HepG2 (cell line): ENCODE measurements around the gene NCOA3. TPM values are rescaled to one million over a fixed set of nuclear protein-coding genes. Genes with fewer than 3 reads are reported as not detected.

Experiments
- AHDC1 ChIP-seq: sonication (generic); formaldehyde crosslinking; IDR thresholded peaks from 2 replicates; pipeline ENCODE4 v1.5.1; 2020; ENCODE audit warnings: mild to moderate bottlenecking, missing genetic modification reagents, borderline replicate concordance
- ATF7-NPFF ChIP-seq: sonication (generic); formaldehyde crosslinking; IDR thresholded peaks from 2 replicates; pipeline ENCODE4 v1.8.1; 2023; ENCODE audit warnings: mild to moderate bottlenecking, low read depth, missing genetic modification reagents, moderate library complexity
- ETV5 ChIP-seq: IDR thresholded peaks from 2 replicates; pipeline ENCODE4 v1.6.1; 2018; ENCODE audit warnings: missing biosample characterization, missing genetic modification reagents, inconsistent platforms, borderline replicate concordance
- FOXC1 ChIP-seq: sonication (generic); formaldehyde crosslinking; IDR thresholded peaks from 2 replicates; pipeline ENCODE4 v1.8.0; 2022; ENCODE audit warnings: mild to moderate bottlenecking, missing genetic modification reagents, borderline replicate concordance
- GTF3A ChIP-seq: sonication (generic); formaldehyde crosslinking; conservative IDR thresholded peaks from 2 replicates; pipeline ENCODE4 v1.4.0; 2020; ENCODE audit warnings: mild to moderate bottlenecking, missing genetic modification reagents
- KAT7 ChIP-seq: IDR thresholded peaks from 2 replicates; pipeline ENCODE4 v1.6.1; 2018; ENCODE audit warnings: borderline replicate concordance, missing compliant biosample characterization
- KDM1A ChIP-seq: IDR thresholded peaks from 2 replicates; pipeline ENCODE4 v1.6.1; 2016; ENCODE audit warnings: missing compliant biosample characterization
- NFRKB ChIP-seq: fragments of 450-650 bp; IDR thresholded peaks from 2 replicates; pipeline ENCODE4 v1.6.1; 2017
- NFYC ChIP-seq: IDR thresholded peaks from 2 replicates; pipeline ENCODE4 v1.6.1; 2016; ENCODE audit warnings: missing genetic modification reagents, missing compliant biosample characterization
- RNF2 ChIP-seq: fragments of 450-650 bp; conservative IDR thresholded peaks from 2 replicates; pipeline ENCODE4 v1.6.1; 2016; ENCODE audit warnings: low read depth
- SALL1 ChIP-seq: sonication (generic); formaldehyde crosslinking; IDR thresholded peaks from 2 replicates; pipeline ENCODE4 v1.8.0; 2022; ENCODE audit warnings: mild to moderate bottlenecking, missing genetic modification reagents
- SCMH1 ChIP-seq: sonication (generic); formaldehyde crosslinking; IDR thresholded peaks from 2 replicates; pipeline ENCODE4 v1.9.0; 2021; ENCODE audit warnings: missing genetic modification reagents, mild to moderate bottlenecking, borderline replicate concordance
- THAP7 ChIP-seq: sonication (generic); formaldehyde crosslinking; IDR thresholded peaks from 2 replicates; pipeline ENCODE4 v1.8.1; 2023; ENCODE audit warnings: mild to moderate bottlenecking, missing genetic modification reagents
- ZBTB25 ChIP-seq: IDR thresholded peaks from 2 replicates; pipeline ENCODE4 v1.6.1; 2018; ENCODE audit warnings: missing genetic modification reagents
- ZBTB3 ChIP-seq: sonication (generic); formaldehyde crosslinking; IDR thresholded peaks from 2 replicates; pipeline ENCODE4 v1.4.0; 2020; ENCODE audit warnings: low read depth, mild to moderate bottlenecking, moderate library complexity, missing genetic modification reagents, borderline replicate concordance
- ZFP37 ChIP-seq: sonication (generic); formaldehyde crosslinking; IDR thresholded peaks from 2 replicates; pipeline ENCODE4 v1.4.0; 2020; ENCODE audit warnings: missing genetic modification reagents, borderline replicate concordance
- ZNF24 ChIP-seq: fragments of 450-650 bp; IDR thresholded peaks from 2 replicates; pipeline ENCODE4 v1.6.1; 2017; ENCODE audit warnings: antibody characterized with exemption, mild to moderate bottlenecking
- ZNF563 ChIP-seq: sonication (generic); formaldehyde crosslinking; IDR thresholded peaks from 2 replicates; pipeline ENCODE4 v1.8.0; 2022; ENCODE audit warnings: mild to moderate bottlenecking, moderate library complexity, missing genetic modification reagents
- ZNF720 ChIP-seq: sonication (generic); formaldehyde crosslinking; IDR thresholded peaks from 2 replicates; pipeline ENCODE4 v1.4.0; 2020; ENCODE audit warnings: missing genetic modification reagents
- ZNF780A ChIP-seq: sonication (generic); formaldehyde crosslinking; IDR thresholded peaks from 2 replicates; pipeline ENCODE4 v1.8.0; 2022; ENCODE audit warnings: mild to moderate bottlenecking, missing genetic modification reagents, moderate library complexity
- ZNF781 ChIP-seq: sonication (generic); formaldehyde crosslinking; IDR thresholded peaks from 2 replicates; pipeline ENCODE4 v1.5.1; 2020; ENCODE audit warnings: borderline replicate concordance, mild to moderate bottlenecking, missing genetic modification reagents; ENCODE audit errors: not compliant biosample characterization
- polyA plus RNA-seq, 8 experiments: library from polyadenylated mRNA; depleted of rRNA in 3 of 8; stranded (reverse) in 7 of 8; unstranded in 1 of 8; fragments of >200 nt; fragmentation: Illumina TruSeq in 4 of 8; extraction: Trizol in 4 of 8; gene quantifications; 2 replicates each; pipeline versions ENCODE4 v1.2.1 to v1.2.3, GENCODE V29; 2011 to 2016; ENCODE audit warnings: low read depth in 4 of 8, missing spikeins in 1 of 8, mixed read lengths in 1 of 8; ENCODE audit not compliant: insufficient read depth in 1 of 8
- total RNA-seq, 5 experiments: library from RNA; depleted of rRNA; stranded (reverse); fragments of >200 nt; fragmentation: Illumina TruSeq; extraction: Trizol; gene quantifications; 2 replicates each; pipeline ENCODE4 v1.2.3, GENCODE V29; 2016; ENCODE audit warnings: low read depth in 1 of 5
- TF ChIP-seq, protein P1 (sequence below): sonication (generic); formaldehyde crosslinking; IDR thresholded peaks from 2 replicates; pipeline ENCODE4 v1.8.0; 2022; ENCODE audit warnings: mild to moderate bottlenecking, missing genetic modification reagents, borderline replicate concordance

NCOA3 gene
- total and polyA plus RNA-seq, 2 of the 13 experiments (the other 11 are each of a cell fraction or from before 2014, with no cell fraction given): 35.0 to 56.8 TPM

GRCh38 chr20:47659904-47660601, 158.4 kb downstream of the NCOA3 start (continued):
- TF ChIP-seq ZNF720 (CRISPR knock-in tag) (no peak), NFYC (CRISPR knock-in tag) (no peak), RNF2 (no peak), THAP7 (CRISPR knock-in tag) (0 out of 2 replicates have a peak, but pooled peaks have one; percentile 27), ZNF24 (no peak), ZNF563 (CRISPR knock-in tag) (no peak), GTF3A (CRISPR knock-in tag) (no peak), ZBTB3 (CRISPR knock-in tag) (no peak), ZNF781 (CRISPR knock-in tag) (no peak), ZNF780A (no peak), SALL1 (CRISPR knock-in tag) (peak; percentile 54), FOXC1 (CRISPR knock-in tag) (no peak), NFRKB (no peak), KDM1A (CRISPR knock-in tag) (no peak), ATF7-NPFF (CRISPR knock-in tag) (0 out of 2 replicates have a peak, but pooled peaks have one; percentile 29), KAT7 (no peak), ETV5 (CRISPR knock-in tag) (no peak), ZBTB25 (CRISPR knock-in tag) (no peak; the same call in 1 of the 2 replicates), AHDC1 (CRISPR knock-in tag) (no peak), SCMH1 (no peak), ZFP37 (CRISPR knock-in tag) (no peak)
- TF ChIP-seq, protein P1, sequence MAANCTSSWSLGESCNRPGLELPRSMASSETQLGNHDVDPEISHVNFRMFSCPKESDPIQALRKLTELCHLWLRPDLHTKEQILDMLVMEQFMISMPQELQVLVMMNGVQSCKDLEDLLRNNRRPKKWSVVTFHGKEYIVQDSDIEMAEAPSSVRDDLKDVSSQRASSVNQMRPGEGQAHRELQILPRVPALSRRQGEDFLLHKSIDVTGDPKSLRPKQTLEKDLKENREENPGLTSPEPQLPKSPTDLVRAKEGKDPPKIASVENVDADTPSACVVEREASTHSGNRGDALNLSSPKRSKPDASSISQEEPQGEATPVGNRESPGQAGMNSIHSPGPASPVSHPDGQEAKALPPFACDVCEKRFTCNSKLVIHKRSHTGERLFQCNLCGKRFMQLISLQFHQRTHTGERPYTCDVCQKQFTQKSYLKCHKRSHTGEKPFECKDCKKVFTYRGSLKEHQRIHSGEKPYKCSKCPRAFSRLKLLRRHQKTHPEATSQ (CRISPR knock-in tag): no peak
